Measurements from ENCODE around the gene MLPH. TPM values are rescaled to one million over a fixed set of nuclear protein-coding genes. Genes with fewer than 3 reads are reported as not detected.

Gene MLPH
- total RNA-seq, 4 donors from 2014 or later, result 1.8 to 13.8 (median 10.8) TPM

DNA sequence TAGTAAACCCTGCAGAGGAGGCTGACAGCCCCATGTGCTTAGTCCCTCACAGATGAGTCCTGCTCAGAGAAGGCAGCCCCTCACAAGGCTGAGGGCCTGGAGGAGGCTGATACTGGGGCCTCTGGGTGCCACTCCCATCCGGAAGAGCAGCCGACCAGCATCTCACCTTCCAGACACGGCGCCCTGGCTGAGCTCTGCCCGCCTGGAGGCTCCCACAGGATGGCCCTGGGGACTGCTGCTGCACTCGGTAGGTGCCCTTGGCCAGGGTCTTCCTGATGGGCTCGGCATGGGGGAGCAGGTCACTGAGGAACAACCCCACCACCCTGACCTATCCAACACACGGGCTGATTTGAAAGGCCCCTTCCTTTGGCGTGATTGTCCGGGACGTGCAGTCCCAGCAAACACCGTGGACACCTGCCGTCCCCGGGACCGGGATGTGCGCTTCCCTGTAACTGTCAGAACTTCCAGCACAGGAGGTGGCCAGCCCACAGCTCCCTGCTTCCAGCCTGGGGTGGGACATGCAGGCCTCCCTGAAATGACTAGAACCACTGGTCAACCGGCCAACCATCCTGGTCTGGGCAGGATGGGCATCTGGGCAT is 38.6 kb downstream of the MLPH start:
- H3K36me3 ChIP-seq, result no peaks in the 10 kb centered on the region
- no peak for ATAC-seq
- H3K4me3 ChIP-seq, result no peak overlapping the region
- no CpG with 5 or more reads among the region's 17 CpGs for WGBS, 2 donors (ENCODE audit: low coverage in 1 of 2)
- no peak overlapping the region for H3K27ac ChIP-seq
- no peaks in the 10 kb centered on the region for H3K4me1 ChIP-seq
- no peaks in the 10 kb centered on the region for H3K27me3 ChIP-seq
- TF ChIP-seq POLR2AphosphoS5 (IDR thresholded peaks at IDR 0.05), result no peak
- H3K9me3 ChIP-seq, result no peaks in the 10 kb centered on the region

DNA sequence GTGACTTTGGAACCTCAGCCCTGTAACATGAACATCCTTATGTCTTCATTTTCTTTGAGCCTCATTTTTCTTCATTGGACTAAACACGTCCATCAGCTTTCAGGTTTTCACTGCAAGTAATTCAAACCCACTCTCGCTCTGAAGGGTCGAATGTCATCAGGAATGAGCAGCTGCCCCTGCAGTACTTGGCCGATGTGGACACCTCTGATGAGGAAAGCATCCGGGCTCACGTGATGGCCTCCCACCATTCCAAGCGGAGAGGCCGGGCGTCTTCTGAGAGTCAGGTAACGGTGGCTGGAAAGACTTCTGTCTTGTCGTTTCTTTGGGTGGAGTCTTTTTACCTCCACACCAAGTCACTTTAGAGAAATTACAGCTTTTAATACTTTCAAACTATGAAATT is 40.2 kb downstream of the MLPH start:
- Histone ChIP-seq H3K4me3 (no peak overlapping the region), H3K9me3 (no peaks in the 10 kb centered on the region), H3K4me1 (no peaks in the 10 kb centered on the region), H3K36me3 (no peaks in the 10 kb centered on the region), H3K27ac (no peak overlapping the region), H3K27me3 (no peaks in the 10 kb centered on the region)
- no peak for ATAC-seq
- TF ChIP-seq POLR2A (IDR thresholded peaks at IDR 0.05) (no peak), EP300 (IDR thresholded peaks at IDR 0.05) (no peak), POLR2AphosphoS5 (IDR thresholded peaks at IDR 0.05) (no peak)
- TF ChIP-seq, protein P1, sequence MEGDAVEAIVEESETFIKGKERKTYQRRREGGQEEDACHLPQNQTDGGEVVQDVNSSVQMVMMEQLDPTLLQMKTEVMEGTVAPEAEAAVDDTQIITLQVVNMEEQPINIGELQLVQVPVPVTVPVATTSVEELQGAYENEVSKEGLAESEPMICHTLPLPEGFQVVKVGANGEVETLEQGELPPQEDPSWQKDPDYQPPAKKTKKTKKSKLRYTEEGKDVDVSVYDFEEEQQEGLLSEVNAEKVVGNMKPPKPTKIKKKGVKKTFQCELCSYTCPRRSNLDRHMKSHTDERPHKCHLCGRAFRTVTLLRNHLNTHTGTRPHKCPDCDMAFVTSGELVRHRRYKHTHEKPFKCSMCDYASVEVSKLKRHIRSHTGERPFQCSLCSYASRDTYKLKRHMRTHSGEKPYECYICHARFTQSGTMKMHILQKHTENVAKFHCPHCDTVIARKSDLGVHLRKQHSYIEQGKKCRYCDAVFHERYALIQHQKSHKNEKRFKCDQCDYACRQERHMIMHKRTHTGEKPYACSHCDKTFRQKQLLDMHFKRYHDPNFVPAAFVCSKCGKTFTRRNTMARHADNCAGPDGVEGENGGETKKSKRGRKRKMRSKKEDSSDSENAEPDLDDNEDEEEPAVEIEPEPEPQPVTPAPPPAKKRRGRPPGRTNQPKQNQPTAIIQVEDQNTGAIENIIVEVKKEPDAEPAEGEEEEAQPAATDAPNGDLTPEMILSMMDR (IDR thresholded peaks at IDR 0.05), result no peak
- WGBS, 2 donors (ENCODE audit: low coverage in 1 of 2), result 33 to 91% methylated on average over 1 to 11 of the region's 11 CpGs

DNA sequence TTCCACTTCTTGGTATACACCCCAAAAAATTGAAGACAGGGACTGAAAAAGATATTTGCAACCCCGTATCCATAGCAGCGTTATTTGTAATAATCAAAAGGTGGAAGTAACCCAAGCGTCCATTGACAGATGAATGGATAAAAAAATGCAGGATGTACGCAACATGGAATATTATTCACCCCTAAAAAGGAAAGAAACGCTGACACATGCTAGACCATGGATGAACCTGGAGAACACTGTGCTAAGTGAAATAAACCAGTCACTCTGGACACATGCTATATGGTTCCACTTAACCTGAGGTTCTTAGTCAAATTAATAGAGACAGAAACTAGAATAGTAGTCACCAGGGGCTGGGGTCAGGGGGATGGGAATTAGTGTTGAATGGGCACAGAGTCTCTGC is 40.7 kb downstream of the MLPH start:
- no peak for ATAC-seq
- WGBS, 2 donors (ENCODE audit: low coverage in 1 of 2), result 91 to 94% methylated on average over 5 of the region's 5 CpGs
- no peaks in the 10 kb centered on the region for H3K4me1 ChIP-seq
- no peaks in the 10 kb centered on the region for H3K36me3 ChIP-seq
- H3K9me3 ChIP-seq, result no peaks in the 10 kb centered on the region
- no peak overlapping the region for H3K27ac ChIP-seq
- H3K27me3 ChIP-seq, result no peaks in the 10 kb centered on the region
- H3K4me3 ChIP-seq, result no peak overlapping the region
- TF ChIP-seq POLR2A (IDR thresholded peaks at IDR 0.05) (no peak), POLR2AphosphoS5 (IDR thresholded peaks at IDR 0.05) (no peak), EP300 (IDR thresholded peaks at IDR 0.05) (no peak)
- TF ChIP-seq, protein P1 (IDR thresholded peaks at IDR 0.05), result no peak

DNA sequence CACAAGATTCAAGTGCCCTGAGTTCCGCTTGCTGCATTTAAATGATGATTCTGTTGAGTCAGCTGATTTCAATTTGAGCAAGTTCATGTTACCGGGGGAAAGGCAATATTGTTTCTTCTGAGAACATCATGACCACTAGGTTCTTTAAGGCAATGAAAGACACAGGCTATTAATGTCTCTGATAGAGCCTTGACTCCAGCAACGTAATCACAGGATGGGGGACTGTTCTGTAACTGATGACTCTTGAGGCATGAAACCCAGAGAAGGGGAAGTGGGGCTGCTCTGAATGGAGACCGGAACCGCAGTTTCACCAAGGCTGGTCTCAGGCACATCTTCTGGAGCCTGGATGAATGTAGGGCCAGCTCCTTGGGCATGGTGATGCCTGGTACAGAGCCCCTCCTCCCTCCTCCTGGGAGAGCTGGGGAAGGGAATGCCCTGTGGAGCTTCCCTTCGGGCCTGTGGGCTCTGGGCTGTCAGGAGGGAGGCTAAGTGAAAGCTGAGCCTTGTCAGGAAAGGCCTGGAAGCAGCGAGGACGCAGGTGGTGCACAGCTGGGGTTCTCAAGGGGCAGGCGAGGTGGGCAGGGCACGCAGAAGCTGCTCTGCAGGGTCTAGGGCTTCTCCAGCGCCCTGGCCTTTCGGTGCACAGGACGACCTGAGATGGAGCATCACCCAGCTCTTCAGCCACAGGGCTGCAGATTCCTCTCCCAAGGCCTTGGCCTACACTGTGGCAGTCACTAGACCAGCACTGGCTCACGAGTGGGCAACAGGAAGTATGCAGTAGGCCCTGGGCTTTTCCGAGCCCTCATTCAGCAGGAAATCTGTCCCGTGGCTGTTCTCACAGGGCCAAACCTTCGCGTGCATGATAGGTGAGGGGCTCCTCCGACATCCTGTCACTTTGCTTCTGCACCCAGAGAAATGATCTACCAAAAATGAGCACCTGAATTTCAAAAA is 42.7 kb downstream of the MLPH start:
- Histone ChIP-seq H3K27me3 (no peaks in the 10 kb centered on the region), H3K36me3 (no peaks in the 10 kb centered on the region), H3K4me1 (no peaks in the 10 kb centered on the region), H3K9me3 (no peaks in the 10 kb centered on the region), H3K4me3 (no peak overlapping the region), H3K27ac (no peak overlapping the region)
- WGBS, 2 donors (ENCODE audit: low coverage in 1 of 2), result 85 to 86% methylated on average over 2 to 4 of the region's 19 CpGs
- TF ChIP-seq, protein P1 (IDR thresholded peaks at IDR 0.05), result no peak
- no peak for TF ChIP-seq POLR2AphosphoS5 (IDR thresholded peaks at IDR 0.05)
- no peak for TF ChIP-seq EP300 (IDR thresholded peaks at IDR 0.05)
- no peak for TF ChIP-seq POLR2A (IDR thresholded peaks at IDR 0.05)
- ATAC-seq, result no peak

DNA sequence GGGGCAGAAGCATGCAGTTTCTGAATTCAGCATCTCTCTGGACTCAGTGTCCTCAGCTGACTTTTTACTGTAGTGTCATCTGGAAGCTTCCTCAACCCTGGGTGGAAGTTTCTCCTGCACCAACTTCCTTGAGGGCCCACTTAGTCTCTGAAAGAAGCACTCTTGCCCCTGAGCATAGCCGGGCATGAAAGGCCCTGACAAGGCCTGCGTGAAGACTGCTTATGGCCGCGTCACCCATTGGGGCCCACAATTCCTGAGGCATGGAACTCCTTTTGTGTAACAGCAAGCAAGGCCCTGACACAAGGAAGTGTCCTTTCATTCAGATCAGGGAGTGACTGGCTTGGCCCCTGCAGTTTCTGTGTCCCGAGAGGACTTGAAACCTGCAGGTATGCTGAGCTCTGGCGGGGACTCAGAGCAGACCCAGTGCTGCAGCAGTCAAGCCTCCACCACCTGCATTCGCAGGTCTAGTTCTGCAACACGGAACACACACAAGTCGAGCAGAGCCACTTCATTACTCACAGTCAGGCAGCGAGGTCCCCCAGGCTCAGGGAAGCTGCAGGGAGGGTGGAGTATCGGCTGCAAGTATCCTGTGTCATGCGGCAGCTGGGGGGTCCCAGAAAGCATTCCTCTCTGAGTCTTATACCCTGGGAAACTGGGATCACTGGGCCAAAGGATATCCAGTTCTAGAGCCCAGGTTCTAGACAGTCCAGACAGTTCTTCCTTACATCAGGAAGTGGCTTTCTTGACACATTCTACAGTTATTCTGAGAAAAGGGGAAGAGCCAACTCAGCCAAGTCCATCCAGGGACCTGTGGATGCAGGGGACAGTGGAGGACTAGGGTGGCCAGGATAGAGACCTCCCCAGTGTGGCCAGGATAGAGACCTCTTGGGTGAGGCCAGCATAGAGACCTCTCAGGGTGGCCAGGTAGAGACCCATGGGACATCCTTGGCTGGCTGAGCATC is 43.7 kb downstream of the MLPH start:
- TF ChIP-seq, protein P1 (IDR thresholded peaks at IDR 0.05), result no peak
- TF ChIP-seq POLR2AphosphoS5 (IDR thresholded peaks at IDR 0.05) (no peak), POLR2A (IDR thresholded peaks at IDR 0.05) (no peak)
- no peak overlapping the region for H3K27ac ChIP-seq
- no peak for ATAC-seq

More for the DNA sequence above, 43.7 kb downstream of the MLPH start:
- Histone ChIP-seq H3K9me3 (no peaks in the 10 kb centered on the region), H3K27me3 (no peaks in the 10 kb centered on the region), H3K4me1 (no peaks in the 10 kb centered on the region), H3K4me3 (no peak overlapping the region), H3K36me3 (no peaks in the 10 kb centered on the region)
- WGBS, 2 donors (ENCODE audit: low coverage in 1 of 2), result no CpG with 5 or more reads among the region's 12 CpGs
